B cell (primary cell): ENCODE measurements around the gene HSH2D. TPM values are rescaled to one million over a fixed set of nuclear protein-coding genes. Genes with fewer than 3 reads are reported as not detected.
"Not testable (repeated sequence)": the region's sequence is repeated elsewhere in the genome, so short reads cannot be mapped to it uniquely, and the experiment has no call there.

ENCODE experiments used
- ATAC-seq: fragments of 200-7000 bp; cut with Tn5 transposase; one replicate; pipeline ENCODE4 v1.10.0; 2021; ENCODE audit warnings: low read depth, mild to moderate bottlenecking, moderate number of reproducible peaks, moderate library complexity
- CTCF ChIA-PET: fragments of 350-600 bp; sonication (Branson Sonifier 250); formaldehyde crosslinking; loops from one replicate; lab custom pipeline; 2021; ENCODE audit warnings: antibody characterized with exemption, inconsistent platforms; lab: Charles Lee
- POLR2A ChIA-PET: fragments of 350-600 bp; sonication (Branson Sonifier 250); formaldehyde crosslinking; loops from one replicate; lab custom pipeline; 2021; ENCODE audit warnings: antibody characterized with exemption; lab: Charles Lee
- DNase-seq: peaks from one replicate; pipeline ENCODE4 v3.0.0; 2013
- H2AFZ ChIP-seq: 2 replicates; pipeline ENCODE4 v1.6.1; 2012; ENCODE audit warnings: mild to moderate bottlenecking, low read depth, low read length; ENCODE audit not compliant: insufficient read depth, poor library complexity, severe bottlenecking
- H3K27ac ChIP-seq, 2 donors: 1 replicate in 1 of 2; 2 replicates in 1 of 2; pipeline ENCODE4 v1.5.1; 2012 to 2013; ENCODE audit warnings: low read length in 2 of 2, mild to moderate bottlenecking in 2 of 2, moderate library complexity in 1 of 2
- H3K27me3 ChIP-seq, 4 experiments: fragments of 200-600 bp in 1 of 4; sonication (generic) in 1 of 4; replicated peaks in 1 of 4; 1 replicate in 2 of 4; 2 replicates in 2 of 4; pipeline versions ENCODE4 v1.6.1 to v1.7.0; 2013 to 2016; ENCODE audit warnings: low read length in 3 of 4, mild to moderate bottlenecking in 2 of 4, mixed read lengths in 1 of 4, moderate library complexity in 1 of 4; ENCODE audit not compliant: insufficient read depth in 4 of 4, control insufficient read depth in 3 of 4; ENCODE audit errors: control extremely low read depth in 1 of 4
- H3K36me3 ChIP-seq, 2 experiments: replicated peaks in 1 of 2; 1 replicate in 1 of 2; 2 replicates in 1 of 2; pipeline versions ENCODE4 v1.6.1 to v1.7.1; 2013; ENCODE audit warnings: low read length in 1 of 2; ENCODE audit not compliant: insufficient read depth in 2 of 2, control insufficient read depth in 1 of 2; ENCODE audit errors: control extremely low read depth in 1 of 2, extremely low read depth in 1 of 2
- H3K4me1 ChIP-seq, 2 donors: fragments of 200-600 bp in 1 of 2; sonication (generic) in 1 of 2; 1 replicate in 1 of 2; 2 replicates in 1 of 2; pipeline versions ENCODE4 v1.5.1 to v1.6.1; 2013 to 2017; ENCODE audit warnings: low read length in 2 of 2; ENCODE audit not compliant: control insufficient read depth in 2 of 2, insufficient read depth in 2 of 2
- H3K4me2 ChIP-seq: replicated peaks from 2 replicates; pipeline ENCODE3; 2012; ENCODE audit warnings: mild to moderate bottlenecking, low read depth, low read length; ENCODE audit not compliant: poor library complexity, severe bottlenecking
- H3K4me3 ChIP-seq, 5 experiments: fragments of 200-600 bp in 1 of 5; sonication (generic) in 1 of 5; 1 replicate in 3 of 5; 2 replicates in 2 of 5; pipeline versions ENCODE4 v1.5.1 to v1.7.0; 2011 to 2016; ENCODE audit warnings: low read length in 4 of 5, mild to moderate bottlenecking in 4 of 5, low read depth in 2 of 5, control low read depth in 1 of 5, moderate library complexity in 1 of 5; ENCODE audit not compliant: insufficient read depth in 1 of 5; ENCODE audit errors: control extremely low read depth in 1 of 5, extremely low read depth in 1 of 5
- H3K79me2 ChIP-seq: fragments of 200-600 bp; sonication (generic); one replicate; pipeline ENCODE4 v1.6.0; 2016; ENCODE audit warnings: low read length; ENCODE audit not compliant: control insufficient read depth, insufficient read depth
- H3K9ac ChIP-seq: fragments of 200-600 bp; sonication (generic); 2 replicates; pipeline ENCODE4 v1.6.1; 2017; ENCODE audit warnings: mild to moderate bottlenecking, low read length, moderate library complexity
- H3K9me3 ChIP-seq, 3 donors: one replicate each; pipeline versions ENCODE4 v1.6.1 to v1.7.1; 2013; ENCODE audit warnings: low read length in 2 of 3; ENCODE audit not compliant: control insufficient read depth in 2 of 3, insufficient read depth in 1 of 3; ENCODE audit errors: control extremely low read depth in 1 of 3
- H4K20me1 ChIP-seq: 2 replicates; pipeline ENCODE4 v1.6.0; 2012; ENCODE audit warnings: mild to moderate bottlenecking, low read length; ENCODE audit not compliant: insufficient read depth, control insufficient read depth, poor library complexity, severe bottlenecking
- H3K27ac Mint-ChIP-seq: one replicate; pipeline ENCODE4 v1.8.0; 2021; ENCODE audit warnings: mixed read lengths
- H3K27me3 Mint-ChIP-seq: one replicate; pipeline ENCODE4 v1.8.0; 2021; ENCODE audit warnings: mixed read lengths
- H3K4me1 Mint-ChIP-seq: one replicate; pipeline ENCODE4 v1.8.0; 2021; ENCODE audit warnings: mixed read lengths
- H3K4me3 Mint-ChIP-seq: one replicate; pipeline ENCODE4 v1.8.0; 2021; ENCODE audit warnings: mixed read lengths
- H3K9me3 Mint-ChIP-seq: one replicate; pipeline ENCODE4 v1.8.0; 2022; ENCODE audit warnings: mixed read lengths; ENCODE audit not compliant: insufficient read depth
- CTCF ChIP-seq: fragments of 200-600 bp; IDR thresholded peaks from one replicate; pipeline ENCODE4 v1.8.0; 2022; ENCODE audit warnings: antibody characterized with exemption, mild to moderate bottlenecking
- EZH2 ChIP-seq: IDR thresholded peaks from 2 replicates; pipeline ENCODE4 v1.6.1; 2012; ENCODE audit warnings: borderline replicate concordance, low read depth, mild to moderate bottlenecking, moderate library complexity, low read length; ENCODE audit not compliant: insufficient read depth, poor library complexity, severe bottlenecking
- WGBS: methylation state at CpG from one replicate; pipeline ENCODE4 v1.1.5; 2013; ENCODE audit warnings: missing lambda C conversion rate; ENCODE audit not compliant: insufficient coverage; 5-methylcytosine and 5-hydroxymethylcytosine counted together
- intact Hi-C: fragments of 100-400 bp; cut with micrococcal nuclease; formaldehyde crosslinking; loops from one replicate; pipeline ENCODE4 v1.10.0; 2022
- polyA plus RNA-seq: library from polyadenylated mRNA; depleted of rRNA; stranded (reverse); fragments of >200 nt; gene quantifications from 2 replicates; pipeline ENCODE4 v1.2.3, GENCODE V29; 2012
- total RNA-seq, 2 donors: library from RNA; stranded (reverse); fragments of 120-200 nt in 1 of 2; gene quantifications; 1 replicate in 1 of 2; 2 replicates in 1 of 2; pipeline versions ENCODE4 v1.2.3 to v1.2.4, GENCODE V29; 2013 to 2022

Gene HSH2D
- total and polyA plus RNA-seq, 2 donors (not counting 1 experiment from before 2014, with no cell fraction given): 259 to 299 TPM

DNA sequence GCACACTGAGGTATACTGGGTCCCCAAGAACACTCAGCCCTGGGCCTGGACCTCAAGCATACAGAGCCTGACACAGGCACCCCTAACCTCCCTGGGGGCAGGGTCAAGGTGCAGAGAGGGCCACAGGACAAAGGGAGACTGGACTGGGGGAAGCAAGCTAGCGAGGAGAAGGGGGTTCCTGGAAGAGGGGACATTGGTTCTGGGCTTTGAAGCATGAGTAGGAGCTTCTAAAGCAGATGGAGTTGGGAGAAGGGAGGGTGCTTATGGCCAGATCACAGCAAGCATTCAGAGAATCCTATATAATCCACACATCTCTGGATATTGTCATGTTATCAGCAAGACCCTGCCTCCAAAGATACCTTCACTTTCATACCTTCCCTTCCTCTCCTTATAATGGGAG, 26.6 kb downstream of the HSH2D start:
- Histone ChIP-seq H3K27me3 (no peaks in the 10 kb centered on the region), H3K36me3 (no peaks in the 10 kb centered on the region), H4K20me1 (no peaks in the 10 kb centered on the region), H3K9me3 (peaks cover 0 to 11% (median 3%) of the 10 kb centered on the region in 3 donors), H2AFZ (no peak overlapping the region), H3K4me2 (no peak overlapping the region), H3K9ac (no peak overlapping the region), H3K4me1 (peaks cover 15 to 28% of the 10 kb centered on the region in 2 donors), H3K27ac (no peak overlapping the region), H3K4me3 (no peak overlapping the region), H3K79me2 (no peaks in the 10 kb centered on the region)
- no peaks in the 10 kb centered on the region for H3K27me3 Mint-ChIP-seq
- POLR2A ChIA-PET: interaction anchor here (0.9 kb wide), 1 partner anchor 13 kb away, joined by 3 read pairs; no protein-coding TSS in a partner anchor
- no peaks in the 10 kb centered on the region for H3K9me3 Mint-ChIP-seq
- intact Hi-C loops: no loop called here
- TF ChIP-seq EZH2 (no peak), CTCF (no peak)
- H3K27ac Mint-ChIP-seq: no peak overlapping the region
- no peak overlapping the region for H3K4me3 Mint-ChIP-seq
- ATAC-seq (no peak), DNase-seq (no peak)
- 100% methylated on average over 1 of the region's 1 CpG for WGBS
- peaks cover 15% of the 10 kb centered on the region for H3K4me1 Mint-ChIP-seq
- CTCF ChIA-PET: interaction anchor here (1.0 to 1.5 kb wide), 3 partner anchors 12 to 52 kb away, joined by 3 to 6 read pairs (median 5); no protein-coding TSS in a partner anchor

- intact Hi-C loops: no loop called here
- no peak overlapping the region for H3K4me3 Mint-ChIP-seq
- no peaks in the 10 kb centered on the region for H3K9me3 Mint-ChIP-seq
- DNase-seq: no peak
- no peak overlapping the region for H3K27ac Mint-ChIP-seq
- peaks cover 5 to 16% of the 10 kb centered on the region in 2 donors for H3K4me1 ChIP-seq
- H3K27me3 Mint-ChIP-seq: no peaks in the 10 kb centered on the region
- TF ChIP-seq EZH2 (no peak), CTCF (no peak)
- peaks cover 0 to 13% (median 5%) of the 10 kb centered on the region in 3 donors for H3K9me3 ChIP-seq
- H3K4me1 Mint-ChIP-seq: peaks cover 14% of the 10 kb centered on the region
- H3K27ac ChIP-seq: no peak overlapping the region
- H4K20me1 ChIP-seq: no peaks in the 10 kb centered on the region
- H3K4me3 ChIP-seq: no peak overlapping the region
- H3K79me2 ChIP-seq: no peaks in the 10 kb centered on the region
- H3K4me2 ChIP-seq: no peak overlapping the region
- ChIA-PET CTCF (interaction anchor here (1.7 to 3.0 kb wide), 2 partner anchors 32 to 135 kb away, joined by 4 to 11 read pairs; partner anchors contain the start of gene HSH2D), POLR2A (interaction anchor here (0.9 kb wide), 1 partner anchor 32 kb away, joined by 5 read pairs; the partner anchor contains the start of gene HSH2D)
- WGBS: no CpG with 5 or more reads among the region's 2 CpGs
- H3K36me3 ChIP-seq: no peaks in the 10 kb centered on the region
- H3K9ac ChIP-seq: no peak overlapping the region
- H2AFZ ChIP-seq: no peak overlapping the region
- no peaks in the 10 kb centered on the region for H3K27me3 ChIP-seq
- ATAC-seq: no peak
Observed at GRCh38 chr19:16175954-16176353, 32.5 kb downstream of the HSH2D start.

- H3K27ac ChIP-seq, H3K36me3 ChIP-seq, H3K9me3 Mint-ChIP-seq, intact Hi-C loops, H3K27me3 ChIP-seq, H4K20me1 ChIP-seq, H3K79me2 ChIP-seq, DNase-seq, H3K4me3 ChIP-seq, H3K9ac ChIP-seq, H3K27me3 Mint-ChIP-seq: not testable (repeated sequence)
- ChIA-PET POLR2A (interaction anchor here (1.2 to 3.2 kb wide), 2 partner anchors 36 to 68 kb away, joined by 3 to 19 read pairs; partner anchors contain the start of genes HSH2D and RAB8A), CTCF (interaction anchor here (0.9 to 6.1 kb wide), 6 partner anchors 10 to 138 kb away, joined by 3 to 47 read pairs (median 16); partner anchors contain the start of gene HSH2D)
- H3K27ac Mint-ChIP-seq: peak overlapping the region; percentile 75
- H3K4me3 Mint-ChIP-seq: peak overlapping the region; percentile 42
- Histone ChIP-seq H2AFZ (peak overlapping the region; percentile 45), H3K9me3 (peaks cover 0 to 13% (median 5%) of the 10 kb centered on the region in 3 donors), H3K4me1 (peaks cover 5 to 25% of the 10 kb centered on the region in 2 donors), H3K4me2 (peak overlapping the region; percentile 20)
- WGBS: no CpG with 5 or more reads among the region's 5 CpGs
- ATAC-seq: peak; percentile 12
- peaks cover 16% of the 10 kb centered on the region for H3K4me1 Mint-ChIP-seq
Observed at GRCh38 chr19:16178866-16179265, 35.4 kb downstream of the HSH2D start.
